ENCODE data around the gene VSTM4.

- TF ChIP-seq CTCF (IDR thresholded peaks at IDR 0.05) = no peak
- TF ChIP-seq POLR2A (IDR thresholded peaks at IDR 0.05; ENCODE audit: low read depth) = no peak
- TF ChIP-seq POLR2AphosphoS5 (IDR thresholded peaks at IDR 0.05) = no peak
- TF ChIP-seq EP300 (IDR thresholded peaks at IDR 0.05) = no peak
Measured at GRCh38 chr10:48982584-48982983, 132.7 kb downstream of the VSTM4 start.
